Esophagus squamous epithelium (tissue), 5 donors: Measurements from ENCODE around the gene ADAMTS9. TPM values are rescaled to one million over a fixed set of nuclear protein-coding genes. Genes with fewer than 3 reads are reported as not detected.

ENCODE experiments used
- DNase-seq: peaks from one replicate; lab custom pipeline; 2025; lab: John Stamatoyannopoulos, UW
- H3K27ac ChIP-seq, 4 donors: fragments of 200-600 bp; sonication (generic); one replicate each; pipeline ENCODE4 v1.5.1; 2016 to 2019; ENCODE audit warnings: mild to moderate bottlenecking in 1 of 4
- H3K27me3 ChIP-seq, 4 donors: fragments of 200-600 bp; sonication (generic); 1 replicate in 3 of 4; 2 replicates in 1 of 4; pipeline versions ENCODE4 v1.5.1 to v1.6.0; 2017 to 2021; ENCODE audit warnings: antibody characterized with exemption in 1 of 4
- H3K36me3 ChIP-seq, 3 donors: fragments of 200-600 bp; sonication (generic); one replicate each; pipeline ENCODE4 v1.5.1; 2016 to 2019
- H3K4me1 ChIP-seq, 3 donors: fragments of 200-600 bp; sonication (generic); one replicate each; pipeline ENCODE4 v1.5.1; 2017 to 2019
- H3K4me3 ChIP-seq, 4 donors: fragments of 200-600 bp; sonication (generic); 1 replicate in 3 of 4; 2 replicates in 1 of 4; pipeline ENCODE4 v1.5.1; 2016 to 2019; ENCODE audit warnings: mild to moderate bottlenecking in 2 of 4, moderate library complexity in 1 of 4
- H3K9me3 ChIP-seq, 3 donors: fragments of 200-600 bp; sonication (generic); one replicate each; pipeline ENCODE4 v1.5.1; 2016 to 2019
- POLR2A ChIP-seq, 4 donors: fragments of 450-650 bp; IDR thresholded peaks; one replicate each; pipeline ENCODE4 v1.6.1; 2017; ENCODE audit warnings: antibody characterized with exemption in 4 of 4, mild to moderate bottlenecking in 4 of 4, moderate library complexity in 3 of 4
- WGBS, 2 donors: methylation state at CpG; one replicate each; pipeline ENCODE4 v1.1.5; 2018; 5-methylcytosine and 5-hydroxymethylcytosine counted together
- intact Hi-C: fragments of 100-400 bp; cut with DNase I; formaldehyde crosslinking; loops from one replicate; pipeline ENCODE4 v1.15.0; 2022
- total RNA-seq, 4 donors: library from RNA; depleted of rRNA; stranded (reverse); fragments of >200 nt; gene quantifications; one replicate each; pipeline ENCODE4 v1.1.0, GENCODE V29; 2016
- TF ChIP-seq, protein P1 (sequence below), 6 experiments: fragments of 450-650 bp in 4 of 6; fragments of 200-600 bp in 2 of 6; sonication (generic) in 2 of 6; IDR thresholded peaks; one replicate each; pipeline ENCODE4 v1.5.1; 2016 to 2019; ENCODE audit warnings: antibody characterized with exemption in 6 of 6, mild to moderate bottlenecking in 4 of 6, moderate library complexity in 4 of 6
- donor health status: DM: yes; HTN: yes; CAD: no.

ADAMTS9 gene
- total RNA-seq, 4 donors from 2014 or later: 3.1 to 15.1 (median 5.9) TPM

DNA sequence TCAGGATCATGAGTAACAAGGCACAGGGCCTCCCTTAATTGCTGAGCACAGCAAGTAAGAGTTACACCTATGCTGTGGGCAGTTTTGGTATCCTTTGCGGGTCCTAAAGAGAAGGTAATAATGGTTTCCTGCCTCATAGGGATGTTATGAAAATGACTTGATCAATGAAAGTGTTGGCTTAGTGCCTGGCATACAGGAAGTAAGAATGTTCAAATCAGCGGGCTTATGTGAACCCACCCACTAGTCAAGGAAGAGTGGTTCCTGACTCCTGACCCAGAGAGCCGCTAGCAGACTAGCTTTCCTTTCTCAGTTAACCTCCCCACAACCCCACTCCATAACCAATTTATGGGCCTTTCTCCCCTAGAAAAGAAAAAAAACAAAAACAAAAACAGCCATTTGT lies 5.2 kb upstream of the ADAMTS9 start:
- 87 to 89% methylated on average over 3 of the region's 3 CpGs for WGBS, 2 donors
- H3K27ac ChIP-seq: no peak overlapping the region
- TF ChIP-seq, protein P1, sequence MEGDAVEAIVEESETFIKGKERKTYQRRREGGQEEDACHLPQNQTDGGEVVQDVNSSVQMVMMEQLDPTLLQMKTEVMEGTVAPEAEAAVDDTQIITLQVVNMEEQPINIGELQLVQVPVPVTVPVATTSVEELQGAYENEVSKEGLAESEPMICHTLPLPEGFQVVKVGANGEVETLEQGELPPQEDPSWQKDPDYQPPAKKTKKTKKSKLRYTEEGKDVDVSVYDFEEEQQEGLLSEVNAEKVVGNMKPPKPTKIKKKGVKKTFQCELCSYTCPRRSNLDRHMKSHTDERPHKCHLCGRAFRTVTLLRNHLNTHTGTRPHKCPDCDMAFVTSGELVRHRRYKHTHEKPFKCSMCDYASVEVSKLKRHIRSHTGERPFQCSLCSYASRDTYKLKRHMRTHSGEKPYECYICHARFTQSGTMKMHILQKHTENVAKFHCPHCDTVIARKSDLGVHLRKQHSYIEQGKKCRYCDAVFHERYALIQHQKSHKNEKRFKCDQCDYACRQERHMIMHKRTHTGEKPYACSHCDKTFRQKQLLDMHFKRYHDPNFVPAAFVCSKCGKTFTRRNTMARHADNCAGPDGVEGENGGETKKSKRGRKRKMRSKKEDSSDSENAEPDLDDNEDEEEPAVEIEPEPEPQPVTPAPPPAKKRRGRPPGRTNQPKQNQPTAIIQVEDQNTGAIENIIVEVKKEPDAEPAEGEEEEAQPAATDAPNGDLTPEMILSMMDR (IDR thresholded peaks at IDR 0.05): no peak
- TF ChIP-seq POLR2A (IDR thresholded peaks at IDR 0.05): no peak

DNA sequence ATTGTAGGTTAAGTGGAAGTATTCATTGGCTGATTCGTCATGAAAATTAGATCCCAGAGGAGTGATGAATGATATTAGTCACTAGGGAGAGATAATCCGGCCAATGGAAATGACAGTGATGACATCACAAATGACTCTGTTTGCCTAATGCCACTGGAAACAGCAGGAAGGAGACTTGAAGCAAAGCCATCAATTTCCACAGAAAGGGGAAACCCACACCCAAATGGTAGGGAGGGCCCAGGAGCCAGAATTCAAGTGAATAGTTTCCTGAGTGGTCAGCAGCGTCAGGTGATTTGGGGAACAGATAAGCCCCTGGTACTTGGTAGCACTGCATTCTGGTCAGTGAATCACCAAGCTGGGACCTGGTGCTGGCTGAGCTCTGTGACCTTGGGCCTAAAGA lies 3.3 kb upstream of the ADAMTS9 start:
- intact Hi-C loops: no loop called here
- WGBS, 2 donors: 41 to 49% methylated on average over 3 of the region's 3 CpGs
- Histone ChIP-seq H3K27me3 (peaks cover 0 to 47% (median 0%) of the 10 kb centered on the region in 4 donors), H3K4me1 (peaks cover 0 to 53% (median 0%) of the 10 kb centered on the region in 3 donors), H3K36me3 (no peaks in the 10 kb centered on the region), H3K27ac (peak overlapping the region in 1 of 4 donors; percentile 6), H3K4me3 (no peak overlapping the region), H3K9me3 (no peaks in the 10 kb centered on the region)
- no peak for DNase-seq
- TF ChIP-seq, protein P1 (IDR thresholded peaks at IDR 0.05): no peak
- no peak for TF ChIP-seq POLR2A (IDR thresholded peaks at IDR 0.05)

More for the DNA sequence above, 5.2 kb upstream of the ADAMTS9 start:
- no peak for DNase-seq
- Histone ChIP-seq H3K36me3 (no peaks in the 10 kb centered on the region), H3K4me1 (peaks cover 0 to 33% (median 0%) of the 10 kb centered on the region in 3 donors), H3K9me3 (no peaks in the 10 kb centered on the region), H3K4me3 (no peak overlapping the region), H3K27me3 (peaks cover 0 to 27% (median 0%) of the 10 kb centered on the region in 4 donors)
- intact Hi-C loops: no loop called here

DNA sequence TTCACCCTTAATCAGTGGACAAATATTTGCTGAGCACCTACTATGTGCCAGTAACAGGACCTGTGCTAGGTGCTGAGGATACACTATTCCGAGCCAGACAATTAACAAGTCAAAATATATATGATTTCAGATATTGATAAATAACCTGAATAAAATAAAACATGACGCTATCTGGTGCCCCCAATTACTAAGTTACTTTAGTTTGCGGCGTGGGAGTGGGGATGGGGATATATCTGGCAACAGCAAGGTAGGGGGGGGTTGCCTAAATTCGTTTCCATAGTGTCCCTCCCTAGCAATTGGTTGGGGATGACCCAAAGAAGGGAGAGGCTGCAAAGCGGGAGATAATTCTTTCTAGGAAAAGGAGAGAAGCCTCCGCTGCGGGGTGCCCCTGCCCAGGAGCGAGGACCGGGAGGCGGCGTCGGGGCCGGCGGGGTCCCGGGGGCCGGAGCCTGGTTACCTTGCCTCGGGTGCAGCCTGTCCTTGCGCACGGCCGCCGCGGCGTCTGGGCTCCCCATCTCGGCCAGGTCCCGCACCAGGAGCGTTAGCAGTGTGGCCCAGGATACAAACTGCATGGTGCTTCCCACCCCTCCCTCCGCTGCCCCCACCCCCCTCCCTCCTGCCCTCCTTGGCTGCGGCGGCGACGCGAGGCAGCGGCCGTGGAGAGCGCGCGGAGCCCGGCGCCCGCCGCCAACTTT lies 567 bp downstream of the ADAMTS9 start:
- peaks cover 0 to 70% (median 0%) of the 10 kb centered on the region in 4 donors for H3K27me3 ChIP-seq
- no peaks in the 10 kb centered on the region for H3K36me3 ChIP-seq
- no peak for DNase-seq
- H3K4me3 ChIP-seq: peak overlapping the region; percentile 44 to 70 (median 60)
- H3K4me1 ChIP-seq: peaks cover 0 to 66% (median 0%) of the 10 kb centered on the region in 3 donors
- no peaks in the 10 kb centered on the region for H3K9me3 ChIP-seq
- peak overlapping the region; percentile 82 to 96 (median 87) for H3K27ac ChIP-seq
- intact Hi-C loops: loop anchor here (10.0 kb wide), 1 partner anchor 152 kb away; no protein-coding TSS in a partner anchor
- 1 to 4% methylated on average over 6 to 22 of the region's 42 CpGs for WGBS, 2 donors
- no peak for TF ChIP-seq POLR2A (IDR thresholded peaks at IDR 0.05)
- TF ChIP-seq, protein P1 (IDR thresholded peaks at IDR 0.05): no peak

DNA sequence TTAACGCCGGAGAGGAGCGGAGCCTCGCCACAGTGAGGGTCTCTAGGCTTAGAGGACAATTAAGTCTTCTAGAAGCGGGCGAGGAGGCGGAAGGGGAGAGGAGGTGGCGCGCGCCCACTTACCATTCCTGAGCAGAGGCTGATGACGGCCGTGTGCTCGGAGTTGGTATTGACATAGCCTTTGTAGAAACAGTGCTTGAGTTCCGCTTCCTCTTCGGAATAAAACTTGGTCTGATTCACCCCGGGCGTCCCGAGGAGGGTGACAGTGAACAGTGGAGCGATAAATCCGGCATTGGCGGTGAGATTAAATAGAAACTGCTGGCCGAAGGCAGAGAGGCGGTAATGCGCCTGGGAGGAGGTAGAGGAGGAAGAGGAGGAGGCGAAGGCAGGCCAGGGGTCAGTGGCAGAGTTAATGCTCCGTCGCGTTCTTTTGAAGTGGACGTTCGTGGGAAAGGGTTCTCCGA lies 1.3 kb downstream of the ADAMTS9 start:
- Histone ChIP-seq H3K4me3 (peak overlapping the region; percentile 44 to 70 (median 60)), H3K27me3 (peaks cover 0 to 70% (median 0%) of the 10 kb centered on the region in 4 donors), H3K4me1 (peaks cover 0 to 66% (median 0%) of the 10 kb centered on the region in 3 donors), H3K27ac (peak overlapping the region; percentile 82 to 96 (median 87)), H3K9me3 (no peaks in the 10 kb centered on the region), H3K36me3 (no peaks in the 10 kb centered on the region)
- TF ChIP-seq POLR2A (IDR thresholded peaks at IDR 0.05): no peak
- TF ChIP-seq, protein P1 (IDR thresholded peaks at IDR 0.05): no peak
- intact Hi-C loops: loop anchor here (10.0 kb wide), 1 partner anchor 152 kb away; no protein-coding TSS in a partner anchor
- no peak for DNase-seq
- WGBS, 2 donors: 0 to 3% methylated on average over 27 to 29 of the region's 31 CpGs
